GM21390 (cell line): Measurements from ENCODE around the gene TGFBR1.

ENCODE experiments used
- ATAC-seq: cut with Tn5 transposase; IDR thresholded peaks from one replicate; pipeline ENCODE4 v1.9.1; 2021; ENCODE audit not compliant: unreplicated experiment

The TGFBR1 gene

GRCh38 chr9:99104459-99105151, at the start of gene TGFBR1:
Gene TGFBR1 (plus strand): TSS chr9:99105113. CDS start chr9:99105206, 93 bp downstream.
- ATAC-seq: peak; percentile 90

GRCh38 chr9:99055384-99055783, 49.5 kb upstream of the TGFBR1 start:
- ATAC-seq: no peak

GRCh38 chr9:99056186-99056585, 48.7 kb upstream of the TGFBR1 start:
- ATAC-seq: no peak

GRCh38 chr9:99056886-99057664, 47.8 kb upstream of the TGFBR1 start:
- ATAC-seq: peak; percentile 33

GRCh38 chr9:99057665-99058625, 47.0 kb upstream of the TGFBR1 start:
- ATAC-seq: peak; percentile 86

GRCh38 chr9:99058964-99059921, 45.7 kb upstream of the TGFBR1 start:
- no peak for ATAC-seq

- no peak for ATAC-seq
Measured at GRCh38 chr9:99060621-99061020, 44.3 kb upstream of the TGFBR1 start.

GRCh38 chr9:99062549-99062948, 42.4 kb upstream of the TGFBR1 start:
- ATAC-seq: no peak

GRCh38 chr9:99063522-99063921, 41.4 kb upstream of the TGFBR1 start:
- no peak for ATAC-seq

- ATAC-seq: no peak
Measured at GRCh38 chr9:99066571-99066970, 38.3 kb upstream of the TGFBR1 start.

GRCh38 chr9:99069075-99069474, 35.8 kb upstream of the TGFBR1 start:
- ATAC-seq: no peak

GRCh38 chr9:99069546-99069945, 35.4 kb upstream of the TGFBR1 start:
- no peak for ATAC-seq

- ATAC-seq: no peak
Measured at GRCh38 chr9:99070681-99071080, 34.2 kb upstream of the TGFBR1 start.

GRCh38 chr9:99071313-99072039, 33.4 kb upstream of the TGFBR1 start:
- ATAC-seq: no peak

- ATAC-seq: no peak
Measured at GRCh38 chr9:99072040-99072394, 32.9 kb upstream of the TGFBR1 start.

- no peak for ATAC-seq
Measured at GRCh38 chr9:99073347-99073746, 31.6 kb upstream of the TGFBR1 start.

GRCh38 chr9:99073985-99074901, 30.7 kb upstream of the TGFBR1 start:
- no peak for ATAC-seq

GRCh38 chr9:99074902-99075245, 30.0 kb upstream of the TGFBR1 start:
- no peak for ATAC-seq
